Measurements from ENCODE around the gene CWC22. TPM values are rescaled to one million over a fixed set of nuclear protein-coding genes. Genes with fewer than 3 reads are reported as not detected.
"Not testable (repeated sequence)": the region's sequence is repeated elsewhere in the genome, so short reads cannot be mapped to it uniquely, and the experiment has no call there.

Gene CWC22
- polyA plus RNA-seq: 10 to 100 TPM in 2 of 4 donors, 1 to 10 TPM in 2; 9.2 to 26.1 (median 9.8) TPM
- long read RNA-seq, donor 1: 0 reads
- long read RNA-seq, donor 2, partial matches to known transcripts: 9 of 9 reads
- long read RNA-seq, donor 2, other reads (novel, unspliced or antisense): 0 of 9 reads
- long read RNA-seq, donor 3, partial matches to known transcripts: 7 of 7 reads
- long read RNA-seq, donor 3, other reads (novel, unspliced or antisense): 0 of 7 reads
- long read RNA-seq, donor 4: 0 reads
- long read RNA-seq, donor 5: 0 reads
- long read RNA-seq, donor 6, partial matches to known transcripts: 15 of 16 reads
- long read RNA-seq, donor 6, other reads (novel, unspliced or antisense): 0 of 16 reads
- long read RNA-seq, donor 7: 0 reads
- long read RNA-seq, donor 8: 0 reads
- long read RNA-seq, donor 9: 0 reads
- long read RNA-seq, donor 10, transcript CWC22-201 (20 exons, 2,392 nt): major isoform, 5 of 25 reads
- long read RNA-seq, donor 10, partial matches to known transcripts: 20 of 25 reads
- long read RNA-seq, donor 10, other reads (novel, unspliced or antisense): 0 of 25 reads

GRCh38 chr2:180006781-180007579 lies at the start of gene CWC22:
CWC22 (minus strand) TSS chr2:180007297; CDS start chr2:179993341, 13,956 bp downstream.
- DNase-seq (peak; percentile 93 to 96), FAIRE-seq (peak; percentile 30)
- peak within 1 kb of the TSS; percentile 68 to 93 (median 83) for H3K27ac ChIP-seq (ENCODE audit: low read depth in 1 of 3, low read length in 2 of 3)
- no peaks in the 10 kb centered on the region for H3K27me3 ChIP-seq (ENCODE audit: control insufficient read depth in 3 of 3, insufficient read depth in 3 of 3, low read length in 3 of 3)
- H3K4me3 ChIP-seq (ENCODE audit: low read depth in 1 of 3, low read length in 3 of 3): peak within 1 kb of the TSS; percentile 79 to 93 (median 90)
- WGBS, 3 donors: 0% methylated on average over 46 of the region's 46 CpGs
- no peaks in the 10 kb centered on the region for H3K36me3 ChIP-seq (ENCODE audit: control insufficient read depth in 3 of 3, insufficient read depth in 2 of 3, low read depth in 1 of 3, low read length in 3 of 3)
- H3K9me3 ChIP-seq (ENCODE audit: control insufficient read depth in 2 of 2, insufficient read depth in 1 of 2, low read depth in 1 of 2, low read length in 1 of 2): no peaks in the 10 kb centered on the region
- H3K4me1 ChIP-seq (ENCODE audit: control insufficient read depth in 3 of 3, insufficient read depth in 2 of 3, low read depth in 1 of 3, low read length in 2 of 3): peaks cover 0 to 12% (median 5%) of the 10 kb centered on the region in 3 donors

GRCh38 chr2:180056367-180057118 lies 49.4 kb upstream of the CWC22 start:
- no peak for FAIRE-seq
- Histone ChIP-seq H3K4me3 (ENCODE audit: low read depth in 1 of 3, low read length in 3 of 3) (no peak overlapping the region), H3K27me3 (ENCODE audit: control insufficient read depth in 3 of 3, insufficient read depth in 3 of 3, low read length in 3 of 3) (no peaks in the 10 kb centered on the region), H3K4me1 (ENCODE audit: control insufficient read depth in 3 of 3, insufficient read depth in 2 of 3, low read depth in 1 of 3, low read length in 2 of 3) (no peaks in the 10 kb centered on the region), H3K9me3 (ENCODE audit: control insufficient read depth in 2 of 2, insufficient read depth in 1 of 2, low read depth in 1 of 2, low read length in 1 of 2) (no peaks in the 10 kb centered on the region), H3K27ac (ENCODE audit: low read depth in 1 of 3, low read length in 2 of 3) (no peak overlapping the region), H3K36me3 (ENCODE audit: control insufficient read depth in 3 of 3, insufficient read depth in 2 of 3, low read depth in 1 of 3, low read length in 3 of 3) (no peaks in the 10 kb centered on the region)
- 48 to 61% (median 50%) methylated on average over 15 of the region's 15 CpGs for WGBS, 3 donors
- peak in 1 of 2 donors; percentile 16 for DNase-seq

GRCh38 chr2:180054576-180054975 lies 47.5 kb upstream of the CWC22 start:
- H3K4me1 ChIP-seq (ENCODE audit: control insufficient read depth in 3 of 3, insufficient read depth in 2 of 3, low read depth in 1 of 3, low read length in 2 of 3); H3K36me3 ChIP-seq (ENCODE audit: control insufficient read depth in 3 of 3, insufficient read depth in 2 of 3, low read depth in 1 of 3, low read length in 3 of 3); H3K9me3 ChIP-seq (ENCODE audit: control insufficient read depth in 2 of 2, insufficient read depth in 1 of 2, low read depth in 1 of 2, low read length in 1 of 2); H3K4me3 ChIP-seq (ENCODE audit: low read depth in 1 of 3, low read length in 3 of 3); DNase-seq; H3K27me3 ChIP-seq (ENCODE audit: control insufficient read depth in 3 of 3, insufficient read depth in 3 of 3, low read length in 3 of 3); H3K27ac ChIP-seq (ENCODE audit: low read depth in 1 of 3, low read length in 2 of 3); FAIRE-seq: not testable (repeated sequence)
- 4 to 84% (median 43%) methylated on average over 1 of the region's 1 CpG for WGBS, 3 donors

DNA sequence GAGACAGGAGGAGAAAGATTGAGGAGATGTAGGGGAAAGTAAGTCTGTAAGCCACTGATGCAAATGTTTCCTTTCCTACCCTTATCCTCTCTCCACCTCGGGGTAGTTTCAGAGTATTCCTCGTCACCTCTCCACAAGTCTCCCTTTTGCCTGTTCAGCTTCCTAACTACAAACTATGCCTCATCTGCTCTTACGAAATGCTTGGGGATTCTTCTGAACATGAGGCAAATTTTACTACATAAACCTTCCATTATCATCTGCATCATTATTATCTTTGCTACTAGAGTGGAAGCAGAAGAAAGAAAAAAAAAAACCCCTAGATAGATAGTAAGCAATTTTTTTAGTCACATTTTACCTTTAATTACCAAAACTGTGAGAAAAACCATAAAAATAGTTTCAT lies 43.1 kb upstream of the CWC22 start:
- 62 to 72% (median 71%) methylated on average over 3 of the region's 3 CpGs for WGBS, 3 donors
- Histone ChIP-seq H3K27ac (ENCODE audit: low read depth in 1 of 3, low read length in 2 of 3) (no peak overlapping the region), H3K9me3 (ENCODE audit: control insufficient read depth in 2 of 2, insufficient read depth in 1 of 2, low read depth in 1 of 2, low read length in 1 of 2) (no peaks in the 10 kb centered on the region), H3K36me3 (ENCODE audit: control insufficient read depth in 3 of 3, insufficient read depth in 2 of 3, low read depth in 1 of 3, low read length in 3 of 3) (no peaks in the 10 kb centered on the region), H3K4me3 (ENCODE audit: low read depth in 1 of 3, low read length in 3 of 3) (no peak overlapping the region), H3K27me3 (ENCODE audit: control insufficient read depth in 3 of 3, insufficient read depth in 3 of 3, low read length in 3 of 3) (no peaks in the 10 kb centered on the region), H3K4me1 (ENCODE audit: control insufficient read depth in 3 of 3, insufficient read depth in 2 of 3, low read depth in 1 of 3, low read length in 2 of 3) (no peaks in the 10 kb centered on the region)
- FAIRE-seq (no peak), DNase-seq (no peak)

GRCh38 chr2:180048251-180048650 lies 41.2 kb upstream of the CWC22 start:
- no peaks in the 10 kb centered on the region for H3K36me3 ChIP-seq (ENCODE audit: control insufficient read depth in 3 of 3, insufficient read depth in 2 of 3, low read depth in 1 of 3, low read length in 3 of 3)
- H3K4me1 ChIP-seq (ENCODE audit: control insufficient read depth in 3 of 3, insufficient read depth in 2 of 3, low read depth in 1 of 3, low read length in 2 of 3): no peaks in the 10 kb centered on the region
- DNase-seq (no peak), FAIRE-seq (no peak)
- no peak overlapping the region for H3K4me3 ChIP-seq (ENCODE audit: low read depth in 1 of 3, low read length in 3 of 3)
- H3K27ac ChIP-seq (ENCODE audit: low read depth in 1 of 3, low read length in 2 of 3): no peak overlapping the region
- H3K9me3 ChIP-seq (ENCODE audit: control insufficient read depth in 2 of 2, insufficient read depth in 1 of 2, low read depth in 1 of 2, low read length in 1 of 2): no peaks in the 10 kb centered on the region
- no peaks in the 10 kb centered on the region for H3K27me3 ChIP-seq (ENCODE audit: control insufficient read depth in 3 of 3, insufficient read depth in 3 of 3, low read length in 3 of 3)
- 71 to 89% (median 85%) methylated on average over 1 of the region's 1 CpG for WGBS, 3 donors

GRCh38 chr2:180046776-180047175 lies 39.7 kb upstream of the CWC22 start:
- H3K9me3 ChIP-seq (ENCODE audit: control insufficient read depth in 2 of 2, insufficient read depth in 1 of 2, low read depth in 1 of 2, low read length in 1 of 2): no peaks in the 10 kb centered on the region
- no peaks in the 10 kb centered on the region for H3K4me1 ChIP-seq (ENCODE audit: control insufficient read depth in 3 of 3, insufficient read depth in 2 of 3, low read depth in 1 of 3, low read length in 2 of 3)
- H3K4me3 ChIP-seq (ENCODE audit: low read depth in 1 of 3, low read length in 3 of 3): no peak overlapping the region

GRCh38 chr2:180046202-180046601 lies 39.1 kb upstream of the CWC22 start:
- Histone ChIP-seq H3K4me1 (ENCODE audit: control insufficient read depth in 3 of 3, insufficient read depth in 2 of 3, low read depth in 1 of 3, low read length in 2 of 3) (no peaks in the 10 kb centered on the region), H3K9me3 (ENCODE audit: control insufficient read depth in 2 of 2, insufficient read depth in 1 of 2, low read depth in 1 of 2, low read length in 1 of 2) (no peaks in the 10 kb centered on the region), H3K4me3 (ENCODE audit: low read depth in 1 of 3, low read length in 3 of 3) (no peak overlapping the region), H3K27me3 (ENCODE audit: control insufficient read depth in 3 of 3, insufficient read depth in 3 of 3, low read length in 3 of 3) (no peaks in the 10 kb centered on the region), H3K27ac (ENCODE audit: low read depth in 1 of 3, low read length in 2 of 3) (no peak overlapping the region), H3K36me3 (ENCODE audit: control insufficient read depth in 3 of 3, insufficient read depth in 2 of 3, low read depth in 1 of 3, low read length in 3 of 3) (no peaks in the 10 kb centered on the region)
- no peak for DNase-seq
- FAIRE-seq: no peak
- WGBS, 3 donors: 81 to 92% (median 83%) methylated on average over 1 of the region's 1 CpG

More at GRCh38 chr2:180046776-180047175, 39.7 kb upstream of the CWC22 start:
- no peak for DNase-seq
- Histone ChIP-seq H3K36me3 (ENCODE audit: control insufficient read depth in 3 of 3, insufficient read depth in 2 of 3, low read depth in 1 of 3, low read length in 3 of 3) (no peaks in the 10 kb centered on the region), H3K27me3 (ENCODE audit: control insufficient read depth in 3 of 3, insufficient read depth in 3 of 3, low read length in 3 of 3) (no peaks in the 10 kb centered on the region), H3K27ac (ENCODE audit: low read depth in 1 of 3, low read length in 2 of 3) (no peak overlapping the region)
- no peak for FAIRE-seq

Measured in small intestine (tissue), 16 donors.